IMR-90 (cell line): ENCODE measurements around the gene RDH11. TPM values are rescaled to one million over a fixed set of nuclear protein-coding genes. Genes with fewer than 3 reads are reported as not detected.

ENCODE experiments used
- ATAC-seq: fragments of 200-7000 bp; cut with Tn5 transposase; 2 replicates; pipeline ENCODE4 v1.9.1; 2020; ENCODE audit warnings: low read depth, mild to moderate bottlenecking, moderate library complexity
- BruUV-seq: library from RNA; stranded (reverse); fragments of 400-500 nt; replicated peaks from 2 replicates; lab custom pipeline; 2021; lab: Mats Ljungman, UMichigan
- CTCF ChIA-PET: fragments of 300-600 bp; formaldehyde crosslinking; extraction: SDS; loops from one replicate; lab custom pipeline; 2021; ENCODE audit warnings: antibody characterized with exemption; lab: Yijun Ruan, JAX
- POLR2A ChIA-PET: fragments of 300-600 bp; sonication (Branson Sonifier 250); formaldehyde crosslinking; loops from one replicate; lab custom pipeline; 2022; ENCODE audit warnings: antibody characterized with exemption; ENCODE audit not compliant: unreplicated experiment; lab: Charles Lee
- DNase-seq: peaks from one replicate; pipeline ENCODE4 v3.0.0; 2013
- H2AFZ ChIP-seq: replicated peaks from 2 replicates; pipeline ENCODE3; 2013; ENCODE audit warnings: low read length, mild to moderate bottlenecking; ENCODE audit not compliant: poor library complexity
- H2AK5ac ChIP-seq: 2 replicates; pipeline ENCODE4 v1.6.1; 2013; ENCODE audit warnings: low read depth, low read length, inconsistent platforms
- H2AK9ac ChIP-seq: replicated peaks from 2 replicates; pipeline ENCODE3; 2013; ENCODE audit warnings: mild to moderate bottlenecking, low read depth, low read length, moderate library complexity; ENCODE audit not compliant: poor library complexity
- H2BK120ac ChIP-seq: 2 replicates; pipeline ENCODE4 v1.6.1; 2013; ENCODE audit warnings: low read depth, low read length, inconsistent platforms
- H2BK15ac ChIP-seq: 3 replicates; pipeline ENCODE4 v1.6.1; 2013; ENCODE audit warnings: low read depth, low read length, inconsistent platforms
- H2BK20ac ChIP-seq: 2 replicates; pipeline ENCODE4 v1.6.1; 2013; ENCODE audit warnings: low read depth, mild to moderate bottlenecking, inconsistent platforms, low read length, moderate library complexity
- H2BK5ac ChIP-seq: 2 replicates; pipeline ENCODE4 v1.6.1; 2013; ENCODE audit warnings: mild to moderate bottlenecking, low read depth, low read length, inconsistent platforms; ENCODE audit not compliant: poor library complexity, severe bottlenecking
- H3K14ac ChIP-seq: replicated peaks from 2 replicates; pipeline ENCODE4 v1.6.1; 2013; ENCODE audit warnings: low read depth, low read length, inconsistent platforms
- H3K18ac ChIP-seq: 2 replicates; pipeline ENCODE4 v1.6.1; 2013; ENCODE audit warnings: low read depth, low read length, control low read depth
- H3K23ac ChIP-seq: 2 replicates; pipeline ENCODE4 v1.6.1; 2013; ENCODE audit warnings: low read depth, low read length, inconsistent platforms
- H3K27ac ChIP-seq: 2 replicates; pipeline ENCODE4 v1.5.1; 2013; ENCODE audit warnings: mild to moderate bottlenecking, control low read depth, low read length; ENCODE audit not compliant: insufficient read depth
- H3K27me3 ChIP-seq: 2 replicates; pipeline ENCODE4 v1.6.1; 2013; ENCODE audit warnings: low read length; ENCODE audit not compliant: control insufficient read depth, insufficient read depth
- H3K36me3 ChIP-seq: 2 replicates; pipeline ENCODE4 v1.6.1; 2013; ENCODE audit warnings: low read length, mixed read lengths; ENCODE audit not compliant: control insufficient read depth, insufficient read depth
- H3K4ac ChIP-seq: 2 replicates; pipeline ENCODE4 v1.6.1; 2013; ENCODE audit warnings: low read depth, low read length, inconsistent platforms
- H3K4me1 ChIP-seq: 2 replicates; pipeline ENCODE4 v1.6.1; 2013; ENCODE audit warnings: low read length, mixed read lengths; ENCODE audit not compliant: control insufficient read depth, insufficient read depth
- H3K4me2 ChIP-seq: 2 replicates; pipeline ENCODE4 v1.6.1; 2013; ENCODE audit warnings: low read depth, mild to moderate bottlenecking, control low read depth, low read length, moderate library complexity
- H3K4me3 ChIP-seq: 2 replicates; pipeline ENCODE4 v1.5.1; 2013; ENCODE audit warnings: low read depth, mild to moderate bottlenecking, control low read depth, low read length, moderate library complexity; ENCODE audit not compliant: insufficient read depth
- H3K56ac ChIP-seq: 2 replicates; pipeline ENCODE4 v1.6.1; 2013; ENCODE audit warnings: low read length, inconsistent platforms; ENCODE audit not compliant: insufficient read depth; ENCODE audit errors: extremely low read depth
- H3K79me1 ChIP-seq, 2 experiments: 2 replicates each; pipeline ENCODE4 v1.6.1; 2013; ENCODE audit warnings: low read length in 2 of 2, inconsistent platforms in 1 of 2, low read depth in 1 of 2
- H3K9ac ChIP-seq: 2 replicates; pipeline ENCODE4 v1.6.1; 2013; ENCODE audit warnings: low read depth, low read length, control low read depth
- H3K9me1 ChIP-seq: 2 replicates; pipeline ENCODE4 v1.6.1; 2013; ENCODE audit warnings: low read length, inconsistent platforms; ENCODE audit not compliant: insufficient read depth
- H3K9me3 ChIP-seq: 2 replicates; pipeline ENCODE4 v1.6.1; 2013; ENCODE audit warnings: low read length; ENCODE audit not compliant: control insufficient read depth, insufficient read depth
- H4K20me1 ChIP-seq: 2 replicates; pipeline ENCODE4 v1.6.1; 2013; ENCODE audit warnings: low read length, inconsistent platforms; ENCODE audit not compliant: insufficient read depth
- H4K5ac ChIP-seq: 2 replicates; pipeline ENCODE4 v1.6.1; 2013; ENCODE audit warnings: mild to moderate bottlenecking, low read depth, low read length, control low read depth
- H4K8ac ChIP-seq, 2 experiments: 2 replicates each; pipeline ENCODE4 v1.6.1; 2013; ENCODE audit warnings: low read depth in 2 of 2, low read length in 2 of 2, control low read depth in 1 of 2, inconsistent platforms in 1 of 2
- H4K91ac ChIP-seq: 2 replicates; pipeline ENCODE4 v1.6.1; 2013; ENCODE audit warnings: low read depth, low read length, inconsistent platforms; ENCODE audit not compliant: insufficient read depth
- MXI1 ChIP-seq: IDR thresholded peaks from 2 replicates; pipeline ENCODE4 v1.6.1; 2012; ENCODE audit warnings: low read depth, mild to moderate bottlenecking, low read length, moderate library complexity, borderline replicate concordance
- WGBS, 2 experiments: methylation state at CpG; one replicate each; pipeline versions ENCODE4 v1.1.5 to v1.1.7; 2013; ENCODE audit warnings: missing lambda C conversion rate in 2 of 2; ENCODE audit not compliant: insufficient read length in 1 of 2; ENCODE audit errors: extremely low coverage in 2 of 2; 5-methylcytosine and 5-hydroxymethylcytosine counted together
- dilution Hi-C: fragments of 300-500 bp; cut with HindIII; formaldehyde crosslinking; loops from one replicate; pipeline ENCODE4 v1.14.3; 2018; ENCODE audit warnings: low sequenced_read_pairs; ENCODE audit not compliant: unreplicated experiment
- in situ Hi-C: fragments of 300-500 bp; cut with MboI; formaldehyde crosslinking; loops from 3 replicates; pipeline ENCODE4 v1.14.3; 2019; ENCODE audit warnings: low sequenced_read_pairs, inconsistent platforms, mixed read lengths
- intact Hi-C: fragments of 100-400 bp; cut with micrococcal nuclease; formaldehyde crosslinking; loops from 2 replicates; pipeline ENCODE4 v1.10.0; 2022
- polyA plus RNA-seq, 3 experiments: library from polyadenylated mRNA; depleted of rRNA; stranded (reverse); fragments of >200 nt; gene quantifications; 2 replicates each; pipeline ENCODE4 v1.2.3, GENCODE V29; 2012; ENCODE audit warnings: low replicate concordance in 1 of 3
- total RNA-seq: library from RNA; depleted of rRNA; stranded (reverse); fragments of >200 nt; gene quantifications from 2 replicates; pipeline ENCODE4 v1.2.3, GENCODE V29; 2012
- TF ChIP-seq, protein P1 (sequence below): fragments of 150-350 bp; IDR thresholded peaks from 2 replicates; pipeline ENCODE4 v1.6.1; 2017; ENCODE audit warnings: mild to moderate bottlenecking, antibody characterized with exemption, low read length, low read depth

The RDH11 gene
- total and polyA plus RNA-seq, 2 of the 4 experiments (the other 2 are of a cell fraction): 77.3 to 149 TPM

DNA sequence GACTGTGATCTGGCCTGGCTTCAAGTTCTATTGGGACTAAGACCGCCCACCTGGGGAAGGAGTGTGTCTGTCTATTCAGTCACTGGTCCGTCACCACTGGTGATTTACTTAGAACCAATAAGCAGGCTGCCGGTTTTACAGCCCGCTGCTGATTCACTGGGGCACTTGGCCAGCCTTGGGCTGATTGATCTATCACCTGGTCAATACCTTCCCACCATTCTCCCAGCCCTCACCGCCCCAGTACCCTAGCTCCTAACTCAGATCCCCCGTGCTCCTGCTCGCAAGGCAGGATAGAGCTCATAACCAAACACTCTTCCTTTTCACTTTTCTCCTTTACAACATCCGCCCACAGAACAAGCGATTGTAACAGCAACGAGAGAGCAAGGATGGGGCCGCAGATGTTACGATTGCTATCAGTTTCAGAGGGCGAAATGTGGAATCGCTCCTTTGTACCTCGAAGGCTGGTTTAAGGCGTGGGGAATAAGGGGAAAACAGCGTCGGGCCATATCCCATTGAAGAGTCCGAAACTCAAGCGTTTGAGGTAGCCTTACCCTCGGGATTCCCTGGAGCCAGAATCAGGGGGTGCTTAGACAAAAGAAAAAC lies 672 bp downstream of the RDH11 start:
- CTCF ChIA-PET: interaction anchor here (1.0 to 2.5 kb wide), 1 partner anchor 9 kb away, joined by 7 to 9 read pairs; no protein-coding TSS in a partner anchor
- dilution Hi-C loops: no loop called here
- in situ Hi-C loops: no loop called here

More for the DNA sequence above, 672 bp downstream of the RDH11 start:
- POLR2A ChIA-PET: interaction anchor here (0.5 kb wide), 1 partner anchor 82 kb away, joined by 4 read pairs; no protein-coding TSS in a partner anchor
- intact Hi-C loops: no loop called here
- Histone ChIP-seq H3K14ac (peak overlapping the region; percentile 81), H3K23ac (peak overlapping the region; percentile 84), H2BK5ac (peak overlapping the region; percentile 55), H2AK5ac (peak overlapping the region; percentile 84), H3K4me1 (peaks cover 4% of the 10 kb centered on the region), H4K20me1 (peaks cover 16% of the 10 kb centered on the region; the same call in 1 of the 2 replicates), H2BK120ac (peak overlapping the region; percentile 33; the same call in 1 of the 2 replicates), H2AFZ (peak overlapping the region; percentile 90), H3K9me3 (no peaks in the 10 kb centered on the region), H4K5ac (no peak overlapping the region), H3K4ac (peak overlapping the region; percentile 86), H3K36me3 (peaks cover 19% of the 10 kb centered on the region), H2AK9ac (peak overlapping the region; percentile 80), H2BK15ac (no peak overlapping the region), H3K79me1 (peaks cover 24 to 47% of the 10 kb centered on the region in 2 experiments), H3K27ac (peak overlapping the region; percentile 31), H4K8ac (peak overlapping the region; percentile 10 to 66; a peak in 3 of 4 replicates), H3K4me3 (peak overlapping the region; percentile 75), H3K56ac (peak overlapping the region; percentile 48; the same call in 1 of the 2 replicates), H3K27me3 (no peaks in the 10 kb centered on the region), H2BK20ac (no peak overlapping the region; the same call in 1 of the 2 replicates), H3K9me1 (peaks cover 7% of the 10 kb centered on the region), H3K18ac (no peak overlapping the region), H3K9ac (peak overlapping the region; percentile 61), H3K4me2 (peak overlapping the region; percentile 76), H4K91ac (peak overlapping the region; percentile 59)
- whole genome bisulfite sequencing, 2 experiments: 0% methylated on average over 15 of the region's 21 CpGs; no CpG with 5 or more reads in 1 of the 2 experiments
- TF ChIP-seq, protein P1, sequence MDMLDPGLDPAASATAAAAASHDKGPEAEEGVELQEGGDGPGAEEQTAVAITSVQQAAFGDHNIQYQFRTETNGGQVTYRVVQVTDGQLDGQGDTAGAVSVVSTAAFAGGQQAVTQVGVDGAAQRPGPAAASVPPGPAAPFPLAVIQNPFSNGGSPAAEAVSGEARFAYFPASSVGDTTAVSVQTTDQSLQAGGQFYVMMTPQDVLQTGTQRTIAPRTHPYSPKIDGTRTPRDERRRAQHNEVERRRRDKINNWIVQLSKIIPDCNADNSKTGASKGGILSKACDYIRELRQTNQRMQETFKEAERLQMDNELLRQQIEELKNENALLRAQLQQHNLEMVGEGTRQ: no peak
- peak; percentile 21; the same call in 1 of the 2 replicates for TF ChIP-seq MXI1
- DNase-seq (peak; percentile 95), ATAC-seq (peak; percentile 80)
- BruUV-seq: no TSS peak
